AG10803 (cell line): ENCODE results near the gene KLRC4.
"Not testable (repeated sequence)": the region's sequence is repeated elsewhere in the genome, so short reads cannot be mapped to it uniquely, and the experiment has no call there.

Experiments used
- DNase-seq: peaks from one replicate; pipeline ENCODE4 v3.0.0; 2010; ENCODE audit warnings: low read depth
- H3K4me3 ChIP-seq: 2 replicates; pipeline ENCODE4 v1.5.1; 2011; ENCODE audit warnings: mild to moderate bottlenecking, low read length, control low read depth
- TF ChIP-seq, protein P1 (sequence below): conservative IDR thresholded peaks from 2 replicates; pipeline ENCODE4 v1.5.1; 2011; ENCODE audit warnings: mild to moderate bottlenecking, low read length, control low read depth, inconsistent platforms

The KLRC4 gene

DNA sequence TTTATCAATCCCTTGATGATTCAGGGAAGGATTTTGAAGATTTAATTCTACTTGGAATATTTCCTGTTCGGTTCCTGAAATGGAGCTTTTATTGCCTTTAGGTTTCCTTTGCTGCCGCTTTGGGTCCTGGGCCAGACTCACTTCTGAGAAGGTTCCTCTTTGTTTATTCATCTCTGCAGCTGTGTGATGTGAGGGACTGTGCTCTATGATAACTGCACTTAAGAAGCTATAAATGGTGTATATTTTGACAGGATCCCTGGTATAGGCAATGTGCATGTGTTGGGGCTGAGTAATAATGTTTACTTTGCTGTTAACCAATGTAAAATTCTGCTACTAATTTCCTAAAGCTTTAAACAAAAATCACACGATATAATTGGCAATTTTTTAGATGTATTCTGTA is 26.3 kb upstream of the KLRC4 start, which contains the start of gene KLRC2:
Gene KLRC2 (minus strand): TSS at position 195 of the 400 bp plus-strand sequence. CDS start 24 bp downstream, at position 171.
- DNase-seq, result peak; percentile 5
- not testable (repeated sequence) for H3K4me3 ChIP-seq

DNA sequence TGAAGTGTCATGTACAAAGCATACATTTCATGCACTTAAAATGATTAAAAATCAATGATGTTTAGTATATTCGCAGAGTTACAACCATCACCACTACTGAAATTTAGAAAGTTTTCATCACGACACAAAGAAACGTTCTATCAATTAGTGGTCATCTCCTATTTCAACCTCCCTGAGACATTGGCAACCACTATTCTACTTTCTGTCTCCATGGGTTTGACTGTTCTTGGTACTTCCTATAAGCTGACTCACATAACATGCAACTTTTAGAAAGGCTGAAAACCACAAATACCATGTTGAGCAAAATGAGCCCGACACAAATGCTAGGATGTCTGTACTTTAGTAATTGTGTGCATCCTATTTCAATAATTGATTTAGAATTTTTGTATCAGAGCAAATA is 21.1 kb upstream of the KLRC4 start:
- peak; percentile 7 for DNase-seq
- H3K4me3 ChIP-seq, result not testable (repeated sequence)

DNA sequence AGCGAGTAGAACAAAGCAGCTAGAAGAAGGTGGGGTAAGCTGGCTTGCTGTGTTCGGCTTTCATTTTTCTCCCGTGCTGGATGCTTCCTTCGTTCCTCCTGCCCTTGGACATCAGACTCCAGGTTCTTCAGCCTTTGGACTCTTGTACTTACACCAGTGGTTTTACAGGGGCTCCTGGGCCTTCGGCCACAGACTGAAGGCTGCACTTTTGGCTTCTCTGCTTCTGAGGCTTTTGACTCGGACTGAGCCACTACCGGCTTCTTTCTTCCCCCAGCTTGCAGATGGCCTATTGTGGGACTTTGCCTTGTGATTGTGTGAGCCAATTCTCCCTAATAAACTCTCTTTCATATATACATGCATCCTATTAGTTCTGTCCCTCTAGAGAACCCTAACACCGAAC is 16.4 kb upstream of the KLRC4 start:
- H3K4me3 ChIP-seq, DNase-seq: not testable (repeated sequence)

DNA sequence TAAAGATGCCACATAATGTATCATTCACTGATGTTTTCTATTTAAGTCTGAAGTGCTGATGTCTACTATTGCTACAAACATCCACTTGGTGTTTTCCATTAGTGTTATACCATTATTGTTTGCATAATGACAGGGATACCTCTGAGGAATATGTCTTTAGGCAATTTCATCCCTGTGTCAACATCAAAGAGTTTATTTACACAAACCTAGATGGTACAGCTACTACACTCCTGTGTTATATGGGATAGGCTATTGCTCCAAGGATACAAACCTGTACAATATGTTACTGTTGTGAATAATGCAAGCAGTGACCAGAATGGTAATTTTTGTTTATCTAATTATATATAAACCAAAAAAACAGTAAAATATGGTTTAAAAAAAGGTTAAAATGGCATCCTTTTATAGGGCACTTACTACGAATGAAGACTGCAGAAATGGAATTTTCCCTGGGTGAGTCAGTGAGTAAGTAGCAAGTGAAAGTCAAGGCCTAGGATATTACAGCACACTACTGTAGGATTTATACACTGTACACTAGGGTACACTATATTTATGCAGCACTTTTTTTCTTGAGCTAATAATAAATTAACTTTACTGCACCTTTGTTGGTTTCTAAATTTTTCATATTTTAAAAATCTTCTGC is 14.8 kb upstream of the KLRC4 start:
- not testable (repeated sequence) for H3K4me3 ChIP-seq, DNase-seq

DNA sequence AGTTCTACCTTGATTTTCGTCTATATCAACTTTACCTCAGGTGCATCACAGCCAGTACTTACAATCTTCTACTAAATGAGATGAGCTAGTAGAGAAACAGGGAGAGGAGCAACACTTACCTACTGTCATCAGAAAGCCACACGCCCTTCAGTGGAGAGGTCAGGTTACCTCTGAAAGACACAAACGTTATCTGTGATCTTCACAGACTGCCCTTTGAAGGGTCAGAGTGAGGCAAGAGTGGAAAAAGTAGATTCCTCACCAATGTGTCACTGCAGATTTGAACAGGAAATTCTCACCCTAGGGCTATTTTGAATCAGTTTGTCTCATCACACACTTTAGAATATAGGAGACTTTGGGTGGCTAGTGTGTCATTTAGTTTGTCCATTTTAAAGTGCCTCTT is 12.6 kb upstream of the KLRC4 start:
- not testable (repeated sequence) for DNase-seq, H3K4me3 ChIP-seq

DNA sequence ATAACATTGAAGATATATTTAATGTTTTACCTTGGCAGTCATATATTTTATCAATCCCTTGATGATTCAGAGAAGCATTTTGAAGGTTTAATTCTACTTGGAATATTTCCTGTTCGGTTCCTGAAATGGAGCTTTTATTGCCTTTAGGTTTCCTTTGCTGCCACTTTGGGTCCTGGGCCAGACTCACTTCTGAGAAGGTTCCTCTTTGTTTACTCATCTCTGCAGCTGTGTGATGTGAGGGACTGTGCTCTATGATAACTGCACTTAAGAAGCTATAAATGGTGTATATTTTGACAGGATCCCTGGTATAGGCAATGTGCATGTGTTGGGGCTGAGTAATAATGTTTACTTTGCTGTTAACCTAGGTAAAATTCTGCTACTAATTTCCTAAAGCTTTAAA is 10.8 kb upstream of the KLRC4 start, which contains the start of gene KLRC3:
Gene KLRC3 (minus strand): TSS at position 262 of the 400 bp plus-strand sequence. CDS start 45 bp downstream, at position 217.
- H3K4me3 ChIP-seq, result not testable (repeated sequence)

DNA sequence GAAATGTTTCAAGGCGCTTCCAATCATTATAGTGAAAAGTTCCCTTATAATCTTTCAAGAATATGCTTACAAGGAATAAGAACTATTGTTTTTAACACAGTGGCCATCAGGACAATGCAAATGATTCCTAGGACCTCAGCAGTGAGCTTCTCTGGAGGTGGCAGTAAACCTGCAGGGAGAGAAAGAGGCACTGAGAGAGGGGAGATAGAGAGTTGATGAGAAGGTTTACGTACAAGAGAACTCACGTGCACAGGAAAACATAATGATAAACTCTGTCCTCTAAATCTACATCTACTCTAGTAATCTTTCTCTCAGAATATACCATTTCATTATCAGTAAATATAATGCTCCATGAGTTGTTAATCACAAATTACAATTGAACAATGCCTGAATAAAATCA is 715 bp downstream of the KLRC4 start:
- DNase-seq, result no peak

More for the DNA sequence above, 10.8 kb upstream of the KLRC4 start, which contains the start of gene KLRC3:
- not testable (repeated sequence) for DNase-seq

DNA sequence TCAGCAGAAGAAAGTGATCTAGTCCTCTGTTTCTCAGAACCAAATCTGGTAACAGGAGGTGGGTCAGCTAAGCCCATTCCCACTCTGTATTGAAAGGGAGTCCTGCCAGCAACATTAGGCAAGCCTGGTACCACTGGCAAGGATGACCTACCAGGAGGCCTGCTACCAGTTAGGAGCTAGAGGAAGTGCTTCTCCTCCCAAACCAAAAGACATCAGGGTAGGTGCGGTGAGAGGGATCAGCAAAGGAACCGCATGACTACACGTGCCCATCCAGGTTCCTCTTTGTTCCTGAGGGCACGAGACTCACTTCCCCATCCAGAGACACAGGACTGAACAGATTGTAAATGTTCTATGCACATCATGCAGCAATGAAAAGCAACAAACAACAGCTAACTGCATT is 2.8 kb downstream of the KLRC4 start:
- DNase-seq, result no peak
- no peak overlapping the region for H3K4me3 ChIP-seq
- TF ChIP-seq, protein P1, sequence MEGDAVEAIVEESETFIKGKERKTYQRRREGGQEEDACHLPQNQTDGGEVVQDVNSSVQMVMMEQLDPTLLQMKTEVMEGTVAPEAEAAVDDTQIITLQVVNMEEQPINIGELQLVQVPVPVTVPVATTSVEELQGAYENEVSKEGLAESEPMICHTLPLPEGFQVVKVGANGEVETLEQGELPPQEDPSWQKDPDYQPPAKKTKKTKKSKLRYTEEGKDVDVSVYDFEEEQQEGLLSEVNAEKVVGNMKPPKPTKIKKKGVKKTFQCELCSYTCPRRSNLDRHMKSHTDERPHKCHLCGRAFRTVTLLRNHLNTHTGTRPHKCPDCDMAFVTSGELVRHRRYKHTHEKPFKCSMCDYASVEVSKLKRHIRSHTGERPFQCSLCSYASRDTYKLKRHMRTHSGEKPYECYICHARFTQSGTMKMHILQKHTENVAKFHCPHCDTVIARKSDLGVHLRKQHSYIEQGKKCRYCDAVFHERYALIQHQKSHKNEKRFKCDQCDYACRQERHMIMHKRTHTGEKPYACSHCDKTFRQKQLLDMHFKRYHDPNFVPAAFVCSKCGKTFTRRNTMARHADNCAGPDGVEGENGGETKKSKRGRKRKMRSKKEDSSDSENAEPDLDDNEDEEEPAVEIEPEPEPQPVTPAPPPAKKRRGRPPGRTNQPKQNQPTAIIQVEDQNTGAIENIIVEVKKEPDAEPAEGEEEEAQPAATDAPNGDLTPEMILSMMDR, result no peak

More for the DNA sequence above, 715 bp downstream of the KLRC4 start:
- TF ChIP-seq, protein P1, result no peak
- H3K4me3 ChIP-seq, result no peak overlapping the region

DNA sequence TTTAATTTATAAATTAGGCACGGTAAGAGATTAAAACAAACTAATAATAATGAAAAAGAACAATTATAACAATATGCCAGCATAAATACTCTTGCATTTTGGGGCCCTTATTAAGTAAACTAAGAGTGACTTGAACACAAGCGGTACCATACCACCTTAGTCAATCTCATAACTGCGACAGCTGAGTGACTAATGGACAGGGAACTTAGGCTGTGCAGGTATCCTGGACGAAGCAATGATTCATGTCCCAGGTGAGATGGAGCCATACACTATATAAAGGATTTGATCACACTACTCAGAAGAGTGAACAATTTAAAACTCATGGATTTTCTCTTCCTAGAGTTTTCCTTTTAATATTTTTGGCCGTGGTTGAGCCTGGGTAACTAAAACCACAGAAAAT is 4.3 kb downstream of the KLRC4 start:
- TF ChIP-seq, protein P1, result no peak
- DNase-seq, result no peak

DNA sequence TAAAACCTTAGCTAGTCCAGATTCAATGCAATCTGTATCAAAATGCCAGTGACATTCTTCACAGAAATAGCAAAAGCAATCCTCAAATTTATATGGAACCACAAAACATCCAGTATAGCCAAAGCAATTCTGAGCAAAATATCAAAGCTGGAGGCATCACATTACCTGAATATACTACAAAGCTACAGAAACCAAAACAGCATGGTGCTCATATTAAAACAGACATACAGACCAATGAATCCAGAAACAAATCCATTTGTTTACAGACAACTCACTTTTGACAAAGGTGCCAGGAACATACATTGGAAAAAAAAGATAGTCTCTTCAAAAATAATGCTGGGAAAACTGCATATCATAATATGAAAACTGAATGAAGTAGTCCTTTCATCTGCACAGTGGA is 4.8 kb downstream of the KLRC4 start:
- no peak for DNase-seq
- TF ChIP-seq, protein P1, result no peak
- H3K4me3 ChIP-seq, result no peak overlapping the region

More for the DNA sequence above, 4.3 kb downstream of the KLRC4 start:
- no peak overlapping the region for H3K4me3 ChIP-seq
